ENCODE results near the gene ASTN2.

DNA sequence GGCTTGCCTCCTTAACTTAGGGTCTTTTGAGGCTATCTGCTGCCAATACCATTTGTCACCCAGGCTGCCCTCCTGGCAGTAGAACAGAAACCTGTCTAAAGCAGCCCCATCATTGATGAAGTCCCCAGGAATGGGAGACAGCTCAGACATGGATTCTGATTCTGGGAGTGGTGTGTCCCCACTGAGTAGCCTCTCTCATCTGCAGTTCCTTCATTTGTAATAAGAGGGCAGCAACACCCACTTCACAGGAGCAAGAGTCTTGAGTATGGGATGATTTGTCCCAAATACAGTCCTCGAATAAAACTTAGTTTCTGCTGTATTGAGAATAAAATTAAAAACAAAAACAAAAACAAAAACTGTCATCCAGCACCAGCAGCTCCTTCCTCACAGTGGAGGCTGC lies 167.6 kb downstream of the ASTN2 start:
- TF ChIP-seq, protein P1, sequence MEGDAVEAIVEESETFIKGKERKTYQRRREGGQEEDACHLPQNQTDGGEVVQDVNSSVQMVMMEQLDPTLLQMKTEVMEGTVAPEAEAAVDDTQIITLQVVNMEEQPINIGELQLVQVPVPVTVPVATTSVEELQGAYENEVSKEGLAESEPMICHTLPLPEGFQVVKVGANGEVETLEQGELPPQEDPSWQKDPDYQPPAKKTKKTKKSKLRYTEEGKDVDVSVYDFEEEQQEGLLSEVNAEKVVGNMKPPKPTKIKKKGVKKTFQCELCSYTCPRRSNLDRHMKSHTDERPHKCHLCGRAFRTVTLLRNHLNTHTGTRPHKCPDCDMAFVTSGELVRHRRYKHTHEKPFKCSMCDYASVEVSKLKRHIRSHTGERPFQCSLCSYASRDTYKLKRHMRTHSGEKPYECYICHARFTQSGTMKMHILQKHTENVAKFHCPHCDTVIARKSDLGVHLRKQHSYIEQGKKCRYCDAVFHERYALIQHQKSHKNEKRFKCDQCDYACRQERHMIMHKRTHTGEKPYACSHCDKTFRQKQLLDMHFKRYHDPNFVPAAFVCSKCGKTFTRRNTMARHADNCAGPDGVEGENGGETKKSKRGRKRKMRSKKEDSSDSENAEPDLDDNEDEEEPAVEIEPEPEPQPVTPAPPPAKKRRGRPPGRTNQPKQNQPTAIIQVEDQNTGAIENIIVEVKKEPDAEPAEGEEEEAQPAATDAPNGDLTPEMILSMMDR (IDR thresholded peaks at IDR 0.05; ENCODE audit: low read depth, low read length, poor library complexity, severe bottlenecking): peak; percentile 69
- no peak for TF ChIP-seq EZH2phosphoT487 (IDR thresholded peaks at IDR 0.05; ENCODE audit: borderline replicate concordance, low read length)

Measured in DOHH2 (cell line).